ENCODE results near the gene BMP4. TPM values are rescaled to one million over a fixed set of nuclear protein-coding genes. Genes with fewer than 3 reads are reported as not detected.

Gene BMP4
- total RNA-seq, 1 donor from 2014 or later: 31.4 TPM

GRCh38 chr14:53978194-53978593 lies 21.6 kb upstream of the BMP4 start:
- H3K36me3 ChIP-seq: no peaks in the 10 kb centered on the region
- no peaks in the 10 kb centered on the region for H3K9me3 ChIP-seq
- TF ChIP-seq, protein P1, sequence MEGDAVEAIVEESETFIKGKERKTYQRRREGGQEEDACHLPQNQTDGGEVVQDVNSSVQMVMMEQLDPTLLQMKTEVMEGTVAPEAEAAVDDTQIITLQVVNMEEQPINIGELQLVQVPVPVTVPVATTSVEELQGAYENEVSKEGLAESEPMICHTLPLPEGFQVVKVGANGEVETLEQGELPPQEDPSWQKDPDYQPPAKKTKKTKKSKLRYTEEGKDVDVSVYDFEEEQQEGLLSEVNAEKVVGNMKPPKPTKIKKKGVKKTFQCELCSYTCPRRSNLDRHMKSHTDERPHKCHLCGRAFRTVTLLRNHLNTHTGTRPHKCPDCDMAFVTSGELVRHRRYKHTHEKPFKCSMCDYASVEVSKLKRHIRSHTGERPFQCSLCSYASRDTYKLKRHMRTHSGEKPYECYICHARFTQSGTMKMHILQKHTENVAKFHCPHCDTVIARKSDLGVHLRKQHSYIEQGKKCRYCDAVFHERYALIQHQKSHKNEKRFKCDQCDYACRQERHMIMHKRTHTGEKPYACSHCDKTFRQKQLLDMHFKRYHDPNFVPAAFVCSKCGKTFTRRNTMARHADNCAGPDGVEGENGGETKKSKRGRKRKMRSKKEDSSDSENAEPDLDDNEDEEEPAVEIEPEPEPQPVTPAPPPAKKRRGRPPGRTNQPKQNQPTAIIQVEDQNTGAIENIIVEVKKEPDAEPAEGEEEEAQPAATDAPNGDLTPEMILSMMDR (IDR thresholded peaks at IDR 0.05): no peak
- TF ChIP-seq POLR2AphosphoS5 (IDR thresholded peaks at IDR 0.05; ENCODE audit: insufficient read depth in 1 of 2, low read depth in 1 of 2) (no peak), POLR2A (IDR thresholded peaks at IDR 0.05) (no peak)
- H3K27ac ChIP-seq: no peak overlapping the region
- H3K27me3 ChIP-seq: no peaks in the 10 kb centered on the region
- no peak overlapping the region for H3K4me3 ChIP-seq
- intact Hi-C loops (cut with DNase I): no loop called here
- no peaks in the 10 kb centered on the region for H3K4me1 ChIP-seq
- no peak for DNase-seq (ENCODE audit: extremely low spot score in 2 of 2)

DNA sequence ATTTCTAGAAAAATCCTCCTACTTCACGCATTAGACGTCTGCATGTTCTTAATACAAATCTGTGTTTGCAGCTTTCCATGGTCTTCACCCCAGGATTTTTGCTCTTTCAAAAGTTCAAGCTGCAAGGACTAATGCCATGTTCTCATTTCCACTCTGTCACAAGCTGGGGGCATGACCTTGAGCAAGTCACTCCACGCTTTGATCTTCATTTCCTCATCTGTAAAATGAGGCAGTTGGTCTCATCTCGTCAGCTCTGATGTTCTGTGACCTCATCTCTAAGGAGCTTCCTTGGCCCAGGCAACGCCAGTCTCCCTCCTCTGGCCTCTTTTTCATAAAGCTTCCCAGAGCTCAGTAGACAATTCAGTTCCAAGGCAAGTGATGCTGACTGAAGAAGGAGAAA lies 18.8 kb upstream of the BMP4 start:
- Histone ChIP-seq H3K27me3 (no peaks in the 10 kb centered on the region), H3K27ac (no peak overlapping the region), H3K9me3 (no peaks in the 10 kb centered on the region), H3K4me1 (no peaks in the 10 kb centered on the region), H3K4me3 (no peak overlapping the region), H3K36me3 (no peaks in the 10 kb centered on the region)
- DNase-seq (ENCODE audit: extremely low spot score in 2 of 2): no peak
- intact Hi-C loops (cut with DNase I): no loop called here
- TF ChIP-seq POLR2A (IDR thresholded peaks at IDR 0.05): no peak
- TF ChIP-seq, protein P1 (IDR thresholded peaks at IDR 0.05): no peak
- TF ChIP-seq POLR2AphosphoS5 (IDR thresholded peaks at IDR 0.05; ENCODE audit: insufficient read depth in 1 of 2, low read depth in 1 of 2): no peak

DNA sequence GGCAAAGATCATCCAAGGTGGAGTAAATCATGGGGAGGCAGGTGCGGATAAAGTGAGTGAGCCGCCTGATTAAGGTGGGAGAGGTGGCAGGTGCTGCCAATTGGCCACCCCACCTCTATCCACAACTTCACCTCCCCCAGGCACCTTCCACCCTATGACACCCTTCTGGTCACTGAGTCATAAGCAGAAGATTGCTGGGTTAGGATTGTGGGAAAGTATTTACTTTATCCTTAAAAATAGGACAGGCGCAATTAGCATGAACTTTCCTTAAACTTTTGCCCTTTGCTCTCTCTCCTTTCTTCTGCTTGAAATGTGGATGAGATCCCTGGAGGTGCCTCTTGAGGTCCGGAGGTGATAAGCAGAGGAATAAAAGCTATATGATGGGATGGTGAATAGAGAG lies 14.9 kb upstream of the BMP4 start:
- no peaks in the 10 kb centered on the region for H3K36me3 ChIP-seq
- no peak for DNase-seq (ENCODE audit: extremely low spot score in 2 of 2)
- intact Hi-C loops (cut with DNase I): no loop called here
- no peak for TF ChIP-seq POLR2AphosphoS5 (IDR thresholded peaks at IDR 0.05; ENCODE audit: insufficient read depth in 1 of 2, low read depth in 1 of 2)
- no peak for TF ChIP-seq POLR2A (IDR thresholded peaks at IDR 0.05)
- no peak overlapping the region for H3K27ac ChIP-seq
- H3K4me3 ChIP-seq: no peak overlapping the region
- no peaks in the 10 kb centered on the region for H3K9me3 ChIP-seq
- no peaks in the 10 kb centered on the region for H3K27me3 ChIP-seq
- H3K4me1 ChIP-seq: no peaks in the 10 kb centered on the region

GRCh38 chr14:53969326-53969725 lies 12.7 kb upstream of the BMP4 start:
- Histone ChIP-seq H3K4me1 (no peaks in the 10 kb centered on the region), H3K27ac (no peak overlapping the region), H3K36me3 (no peaks in the 10 kb centered on the region), H3K4me3 (no peak overlapping the region), H3K27me3 (no peaks in the 10 kb centered on the region), H3K9me3 (no peaks in the 10 kb centered on the region)
- intact Hi-C loops (cut with DNase I): no loop called here
- no peak for DNase-seq (ENCODE audit: extremely low spot score in 2 of 2)
- no peak for TF ChIP-seq POLR2AphosphoS5 (IDR thresholded peaks at IDR 0.05; ENCODE audit: insufficient read depth in 1 of 2, low read depth in 1 of 2)
- no peak for TF ChIP-seq POLR2A (IDR thresholded peaks at IDR 0.05)
- TF ChIP-seq, protein P1 (IDR thresholded peaks at IDR 0.05): no peak

GRCh38 chr14:53968726-53969125 lies 12.1 kb upstream of the BMP4 start:
- H3K36me3 ChIP-seq: no peaks in the 10 kb centered on the region
- peaks cover 5% of the 10 kb centered on the region for H3K4me1 ChIP-seq
- H3K27me3 ChIP-seq: no peaks in the 10 kb centered on the region
- H3K4me3 ChIP-seq: no peak overlapping the region
- TF ChIP-seq POLR2AphosphoS5 (IDR thresholded peaks at IDR 0.05; ENCODE audit: insufficient read depth in 1 of 2, low read depth in 1 of 2) (no peak), POLR2A (IDR thresholded peaks at IDR 0.05) (no peak)
- TF ChIP-seq, protein P1 (IDR thresholded peaks at IDR 0.05): no peak
- intact Hi-C loops (cut with DNase I): no loop called here
- H3K9me3 ChIP-seq: no peaks in the 10 kb centered on the region
- H3K27ac ChIP-seq: no peak overlapping the region
- no peak for DNase-seq (ENCODE audit: extremely low spot score in 2 of 2)

Data from vagina (tissue), 2 donors.